AG10803 (cell line): ENCODE data around the gene ATG12.

ENCODE experiments used
- DNase-seq: peaks from one replicate; pipeline ENCODE4 v3.0.0; 2010; ENCODE audit warnings: low read depth
- H3K4me3 ChIP-seq: 2 replicates; pipeline ENCODE4 v1.5.1; 2011; ENCODE audit warnings: mild to moderate bottlenecking, low read length, control low read depth
- CTCF ChIP-seq: conservative IDR thresholded peaks from 2 replicates; pipeline ENCODE4 v1.5.1; 2011; ENCODE audit warnings: mild to moderate bottlenecking, low read length, control low read depth, inconsistent platforms

ATG12 gene

GRCh38 chr5:115795700-115796099, 45.7 kb downstream of the ATG12 start:
- DNase-seq, result no peak
- H3K4me3 ChIP-seq, result no peak overlapping the region
- TF ChIP-seq CTCF, result no peak

- TF ChIP-seq CTCF, result no peak
- no peak overlapping the region for H3K4me3 ChIP-seq
- DNase-seq, result no peak
These were observed 52.9 kb downstream of the ATG12 start for GRCh38 chr5:115788440-115788839.

- no peak for TF ChIP-seq CTCF
- H3K4me3 ChIP-seq, result no peak overlapping the region
- DNase-seq, result no peak
These were observed 53.9 kb downstream of the ATG12 start for GRCh38 chr5:115787426-115787825.

- TF ChIP-seq CTCF, result no peak
- DNase-seq, result no peak
These were observed 55.8 kb downstream of the ATG12 start for GRCh38 chr5:115785381-115786065.

GRCh38 chr5:115778417-115778816, 62.9 kb downstream of the ATG12 start:
- no peak overlapping the region for H3K4me3 ChIP-seq
- no peak for TF ChIP-seq CTCF
- no peak for DNase-seq

More at GRCh38 chr5:115785381-115786065, 55.8 kb downstream of the ATG12 start:
- no peak overlapping the region for H3K4me3 ChIP-seq
